Measurements from ENCODE around the gene ST3GAL2.

The ST3GAL2 gene

DNA sequence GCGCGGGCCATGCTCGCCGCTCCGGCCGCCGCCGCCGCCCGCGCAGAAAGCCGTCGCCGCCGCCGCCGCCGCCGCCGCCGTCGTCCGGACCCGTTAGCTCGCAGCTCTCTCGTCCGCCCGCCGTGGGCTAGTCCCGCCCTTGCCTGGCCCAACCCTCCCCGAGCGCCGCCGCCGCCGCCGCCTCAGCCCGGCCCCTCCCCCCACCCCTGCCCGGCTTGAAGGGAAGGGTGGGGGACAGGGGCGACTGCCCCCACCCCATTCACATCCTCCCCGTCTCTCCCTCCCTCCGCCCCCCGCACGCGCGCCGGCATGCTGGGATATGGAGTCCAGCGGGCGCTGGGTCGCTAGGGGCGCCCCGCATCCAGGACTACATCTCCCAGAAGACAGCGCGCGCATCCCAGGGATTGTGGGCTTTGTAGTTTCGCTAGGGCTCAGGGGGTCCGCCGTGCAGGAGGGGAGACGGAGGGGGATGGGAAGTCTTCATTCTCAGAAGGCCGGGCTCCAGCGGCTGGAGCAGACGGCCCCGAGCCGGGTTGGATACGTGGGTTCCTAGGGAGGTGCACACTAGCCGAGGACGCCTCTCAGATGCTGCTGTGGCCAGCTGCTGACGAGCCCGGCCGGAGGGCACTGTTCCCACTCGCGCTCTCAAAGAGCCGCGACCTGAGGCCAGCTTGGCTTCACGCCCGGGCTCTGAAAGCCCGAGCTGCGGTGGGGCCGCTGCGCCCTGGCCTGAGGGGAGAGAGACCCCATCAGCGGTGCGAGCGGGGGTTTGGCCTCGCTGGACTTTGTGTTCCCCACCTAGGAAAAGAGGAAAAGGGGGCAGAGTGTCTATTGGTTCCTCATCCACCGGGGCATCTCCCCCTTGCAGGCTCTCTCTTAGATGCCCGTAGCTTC is at the start of gene ST3GAL2:
ST3GAL2 (minus strand) TSS at position 132 of the 894 bp plus-strand sequence. CDS start 40,570 bp downstream, outside the sequence.
- DNase-seq, result no peak

- no peak for DNase-seq
Measured at GRCh38 chr16:70484867-70485266, 46.0 kb upstream of the ST3GAL2 start.

DNA sequence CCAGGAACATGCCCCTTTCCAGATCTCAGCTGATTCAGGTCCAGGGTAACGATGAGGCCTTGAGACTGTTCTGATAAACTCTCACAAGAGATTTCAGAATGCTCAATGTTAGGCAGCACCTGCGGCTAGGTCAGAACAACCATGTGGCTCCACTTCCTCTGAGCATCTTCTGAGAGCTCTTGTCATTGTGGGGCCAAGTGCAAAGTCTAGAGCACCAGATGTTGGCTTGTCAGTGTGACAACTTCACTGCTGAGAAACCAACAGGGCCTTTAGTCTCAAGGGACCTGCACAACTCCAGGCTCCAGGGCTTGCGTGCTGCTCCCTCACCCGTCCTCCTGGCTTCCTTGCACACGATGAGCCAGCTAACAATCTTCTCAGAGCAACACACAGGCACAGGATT is 44.5 kb upstream of the ST3GAL2 start:
- no peak for DNase-seq

- DNase-seq, result no peak
Measured at GRCh38 chr16:70482624-70483023, 43.7 kb upstream of the ST3GAL2 start.

DNA sequence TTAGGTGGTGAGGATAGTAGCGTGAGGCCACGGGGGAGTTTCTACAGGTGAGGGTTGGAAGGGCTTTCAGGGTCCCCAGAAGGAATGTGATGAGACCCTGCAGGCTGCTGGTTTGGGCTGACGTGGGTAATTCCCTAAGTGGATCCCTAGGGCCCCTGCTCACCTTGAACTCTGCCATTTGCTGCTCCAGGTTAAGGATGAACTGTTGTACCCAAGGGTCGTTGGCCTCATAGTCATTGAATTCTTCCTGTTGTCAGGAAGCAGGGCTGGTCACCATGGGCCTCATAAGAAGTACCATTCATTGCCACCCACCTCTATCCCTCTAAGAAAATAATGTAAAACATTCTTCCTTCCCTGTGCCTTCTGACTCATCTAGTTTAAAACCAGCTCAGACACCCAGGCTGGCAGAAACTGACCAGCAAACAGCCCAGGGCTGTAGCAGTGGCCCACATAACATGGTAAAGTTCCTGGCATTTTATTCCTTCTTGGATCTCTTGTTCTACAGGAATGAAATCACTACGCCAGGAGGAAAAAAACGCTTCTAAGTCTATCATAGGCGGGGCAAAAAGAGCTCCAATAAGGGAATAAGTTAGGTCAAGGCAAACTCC is 43.1 kb upstream of the ST3GAL2 start:
- DNase-seq, result no peak

GRCh38 chr16:70480127-70481105 is 41.5 kb upstream of the ST3GAL2 start:
- no peak for DNase-seq

DNA sequence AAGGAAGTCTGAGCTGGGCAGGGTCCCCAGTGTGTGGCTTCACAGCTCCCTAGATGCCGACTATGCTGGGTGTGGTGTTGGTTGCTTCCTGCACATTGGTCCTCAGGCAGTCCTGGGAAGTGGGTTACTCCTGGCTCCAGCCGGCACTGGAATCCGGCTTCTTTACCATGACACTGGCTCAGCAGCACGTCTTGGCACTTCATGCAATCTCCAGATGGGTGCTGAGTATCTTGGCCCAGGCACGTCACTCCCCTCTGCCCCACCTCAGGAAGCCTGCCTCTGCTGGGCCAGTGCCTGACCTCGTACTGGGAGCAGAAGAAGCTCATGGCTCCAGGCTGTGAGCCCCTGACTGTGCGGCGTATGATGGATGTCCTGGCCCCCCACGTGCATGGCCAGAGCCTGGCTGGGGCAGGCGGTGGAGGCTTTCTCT is 40.0 kb upstream of the ST3GAL2 start:
- no peak for DNase-seq

DNA sequence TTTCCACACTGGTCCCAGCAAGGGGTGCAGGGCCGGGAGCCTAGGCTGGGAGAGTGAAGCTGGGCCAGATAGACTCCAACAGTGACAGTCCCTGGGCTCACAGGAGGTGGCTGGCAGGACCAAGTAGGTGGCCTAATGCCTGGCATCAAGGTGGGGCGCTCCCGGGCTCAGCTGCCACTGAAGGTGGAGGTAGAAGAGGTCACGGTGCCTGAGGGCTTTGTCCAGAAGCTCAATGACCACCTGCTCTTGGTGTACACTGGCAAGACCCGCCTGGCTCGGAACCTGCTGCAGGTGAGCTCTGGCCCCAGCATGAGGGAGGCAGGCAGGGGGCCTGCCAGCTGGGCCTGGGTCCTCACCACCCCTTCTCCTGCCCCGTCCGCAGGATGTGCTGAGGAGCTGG is 39.3 kb upstream of the ST3GAL2 start:
- DNase-seq, result no peak

DNA sequence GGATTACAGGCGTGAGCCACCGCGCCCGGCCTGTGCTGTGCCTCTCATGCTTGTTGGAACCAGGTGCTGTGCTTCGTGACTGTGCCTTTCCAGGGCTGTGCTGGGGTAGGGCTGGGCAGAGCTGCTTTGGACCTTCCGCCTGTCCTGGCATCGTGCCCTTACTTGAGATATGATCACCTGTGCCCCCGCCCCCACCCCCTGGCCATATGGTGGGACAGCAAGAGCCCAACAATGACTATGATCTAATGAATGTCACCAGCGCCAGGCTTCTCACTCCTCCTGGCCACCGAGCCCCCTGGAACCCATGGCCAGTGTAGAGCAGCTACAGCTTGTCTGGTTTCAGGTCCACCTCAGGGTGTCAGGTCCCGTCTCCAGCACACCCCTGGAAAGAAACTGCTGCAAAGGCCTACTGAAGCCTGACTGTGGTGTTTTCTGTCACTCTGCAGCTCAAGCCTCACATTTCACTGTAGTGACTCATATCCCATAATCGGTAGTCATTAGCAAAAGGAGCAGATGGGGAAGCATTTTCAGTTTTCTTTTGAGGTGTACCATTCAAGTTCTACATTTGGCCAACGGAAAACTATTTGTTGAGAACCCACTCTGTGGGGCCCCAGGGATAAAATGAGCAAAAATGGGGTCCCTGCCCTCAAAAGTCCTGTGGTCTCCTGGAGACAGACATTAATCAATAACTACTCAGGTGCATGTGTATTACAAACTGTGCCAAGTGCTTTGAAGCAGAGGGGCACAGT is 37.5 kb upstream of the ST3GAL2 start:
- no peak for DNase-seq

DNA sequence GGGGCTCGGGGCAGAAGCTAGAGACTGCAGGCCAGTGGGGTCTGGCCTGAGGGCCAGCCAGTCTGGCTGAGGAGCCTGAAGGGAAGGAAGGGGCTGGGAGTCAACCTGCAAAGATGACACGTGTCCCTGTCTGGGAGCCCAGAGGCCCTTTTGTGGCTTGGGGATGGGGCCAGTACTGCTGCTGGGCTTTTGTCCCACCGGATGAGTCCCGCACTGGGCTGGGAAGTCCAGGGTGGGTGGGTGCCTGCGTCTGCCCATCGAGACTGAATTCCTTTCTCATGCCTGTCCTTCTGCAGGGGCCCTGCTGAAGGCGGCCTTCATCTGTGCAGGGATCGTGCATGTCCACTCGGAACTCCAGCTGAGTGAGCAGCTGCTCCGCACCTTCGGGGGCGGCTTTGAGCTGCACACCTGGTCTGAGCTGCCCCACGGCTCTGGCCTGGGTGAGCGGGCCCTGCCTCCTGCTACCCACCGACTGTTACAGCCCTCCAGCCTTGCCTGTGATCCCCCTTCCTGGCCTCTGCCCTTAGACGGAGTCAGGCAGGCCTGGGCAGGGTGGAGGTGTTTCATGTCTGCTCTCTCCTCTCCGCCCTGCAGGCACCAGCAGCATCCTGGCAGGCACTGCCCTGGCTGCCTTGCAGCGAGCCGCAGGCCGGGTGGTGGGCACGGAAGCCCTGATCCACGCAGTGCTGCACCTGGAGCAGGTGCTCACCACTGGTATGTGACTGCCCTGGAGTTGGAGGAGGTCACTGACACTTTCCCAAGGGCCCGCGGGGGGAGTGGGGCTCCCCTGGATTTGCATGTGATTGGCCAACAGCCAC is 36.4 kb upstream of the ST3GAL2 start:
- no peak for DNase-seq

DNA sequence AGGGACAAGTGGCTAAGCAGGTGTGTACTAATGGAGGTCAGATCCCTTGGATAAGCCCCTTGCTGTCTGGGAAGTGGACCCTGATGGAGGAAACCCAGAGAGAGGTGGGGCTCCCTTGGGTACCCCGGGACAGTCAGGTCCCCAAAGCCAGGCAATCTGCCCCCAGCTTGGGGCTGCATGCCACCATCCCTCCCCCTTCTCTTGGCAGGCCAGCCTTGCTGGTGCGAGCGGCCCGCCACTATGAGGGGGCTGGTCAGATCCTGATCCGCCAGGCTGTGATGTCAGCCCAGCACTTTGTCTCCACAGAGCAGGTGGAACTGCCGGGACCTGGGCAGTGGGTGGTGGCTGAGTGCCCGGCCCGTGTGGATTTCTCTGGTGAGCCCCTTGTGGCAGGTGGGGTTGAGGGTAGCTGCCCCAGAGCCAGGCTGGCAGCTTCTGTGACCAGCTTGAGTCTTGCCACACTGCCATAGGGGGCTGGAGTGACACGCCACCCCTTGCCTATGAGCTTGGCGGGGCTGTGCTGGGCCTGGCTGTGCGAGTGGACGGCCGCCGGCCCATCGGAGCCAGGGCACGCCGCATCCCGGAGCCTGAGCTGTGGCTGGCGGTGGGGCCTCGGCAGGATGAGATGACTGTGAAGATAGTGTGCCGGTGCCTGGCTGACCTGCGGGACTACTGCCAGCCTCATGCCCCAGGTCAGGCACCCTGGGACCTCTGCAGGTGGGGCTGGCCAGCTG is 35.6 kb upstream of the ST3GAL2 start:
- DNase-seq, result no peak

- DNase-seq, result no peak
Measured at GRCh38 chr16:70473446-70474319, 34.8 kb upstream of the ST3GAL2 start.

DNA sequence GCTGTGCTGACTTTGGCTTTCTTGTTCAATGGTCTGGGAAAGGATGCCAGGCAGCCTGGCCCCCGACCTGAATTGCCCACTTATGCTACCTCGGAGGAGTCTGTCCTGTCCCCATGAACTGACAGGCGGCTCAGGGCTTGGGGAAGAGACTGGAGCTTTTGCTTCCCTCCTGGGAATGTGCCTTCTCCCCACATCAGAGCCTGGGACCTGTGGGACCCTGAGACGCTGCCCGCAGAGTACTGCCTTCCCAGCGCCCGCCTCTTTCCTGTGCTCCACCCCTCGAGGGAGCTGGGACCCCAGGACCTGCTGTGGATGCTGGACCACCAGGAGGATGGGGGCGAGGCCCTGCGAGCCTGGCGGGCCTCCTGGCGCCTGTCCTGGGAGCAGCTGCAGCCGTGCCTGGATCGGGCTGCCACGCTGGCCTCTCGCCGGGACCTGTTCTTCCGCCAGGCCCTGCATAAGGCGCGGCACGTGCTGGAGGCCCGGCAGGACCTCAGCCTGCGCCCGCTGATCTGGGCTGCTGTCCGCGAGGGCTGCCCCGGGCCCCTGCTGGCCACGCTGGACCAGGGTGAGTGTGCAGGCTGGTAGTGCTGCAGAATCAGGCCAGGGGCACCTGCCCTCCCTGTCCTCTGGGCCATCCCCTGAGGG is 34.0 kb upstream of the ST3GAL2 start:
- DNase-seq, result no peak

DNA sequence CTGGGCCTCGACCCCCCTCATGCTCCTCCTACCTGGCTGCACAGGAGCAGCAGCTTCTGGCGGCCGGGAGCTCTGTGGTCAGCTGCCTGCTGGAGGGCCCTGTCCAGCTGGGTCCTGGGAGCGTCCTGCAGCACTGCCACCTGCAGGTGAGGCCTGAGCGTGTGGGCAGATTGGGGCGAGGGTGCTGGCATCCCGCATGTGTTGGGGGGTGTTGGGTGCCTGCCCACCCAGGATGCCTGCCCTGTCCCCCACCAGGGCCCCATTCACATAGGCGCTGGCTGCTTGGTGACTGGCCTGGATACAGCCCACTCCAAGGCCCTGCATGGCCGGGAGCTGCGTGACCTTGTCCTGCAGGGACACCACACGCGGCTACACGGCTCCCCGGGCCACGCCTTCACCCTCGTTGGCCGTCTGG is 32.0 kb upstream of the ST3GAL2 start:
- no peak for DNase-seq

GRCh38 chr16:70470141-70470926 is 31.4 kb upstream of the ST3GAL2 start:
- DNase-seq, result no peak

GRCh38 chr16:70468776-70469525 is 30.1 kb upstream of the ST3GAL2 start:
- DNase-seq, result no peak

DNA sequence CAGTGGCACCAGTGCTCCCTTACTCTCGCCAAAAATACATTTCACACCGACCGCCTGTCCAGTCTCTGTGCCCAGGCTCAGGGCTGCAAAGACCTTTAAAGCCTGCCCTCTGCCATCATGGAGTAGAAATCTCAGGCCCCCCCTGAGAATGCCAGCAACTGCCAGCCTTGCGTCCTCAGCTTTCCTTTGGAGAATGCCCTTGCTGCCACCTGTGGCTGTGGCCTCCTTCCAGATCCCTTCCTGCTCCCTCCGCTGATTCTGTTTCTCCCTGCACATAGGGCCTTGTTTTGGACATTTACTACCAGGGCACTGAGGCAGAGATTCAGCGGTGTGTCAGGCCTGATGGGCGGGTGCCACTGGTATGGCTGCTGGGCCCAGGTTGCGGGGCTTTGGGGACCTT is 28.7 kb upstream of the ST3GAL2 start:
- no peak for DNase-seq

GRCh38 chr16:70467113-70467512 is 28.2 kb upstream of the ST3GAL2 start:
- DNase-seq, result no peak
